ENCODE measurements around the gene MAP3K13. TPM values are rescaled to one million over a fixed set of nuclear protein-coding genes. Genes with fewer than 3 reads are reported as not detected.
A peak's percentile ranks its signal among the peaks of the same experiment; 100 is the strongest.

MAP3K13 gene
- total and polyA plus RNA-seq, 10 of the 15 experiments (the other 5 are each of a cell fraction or from before 2014, with no cell fraction given), result 10.5 to 70.8 (median 26.8) TPM

DNA sequence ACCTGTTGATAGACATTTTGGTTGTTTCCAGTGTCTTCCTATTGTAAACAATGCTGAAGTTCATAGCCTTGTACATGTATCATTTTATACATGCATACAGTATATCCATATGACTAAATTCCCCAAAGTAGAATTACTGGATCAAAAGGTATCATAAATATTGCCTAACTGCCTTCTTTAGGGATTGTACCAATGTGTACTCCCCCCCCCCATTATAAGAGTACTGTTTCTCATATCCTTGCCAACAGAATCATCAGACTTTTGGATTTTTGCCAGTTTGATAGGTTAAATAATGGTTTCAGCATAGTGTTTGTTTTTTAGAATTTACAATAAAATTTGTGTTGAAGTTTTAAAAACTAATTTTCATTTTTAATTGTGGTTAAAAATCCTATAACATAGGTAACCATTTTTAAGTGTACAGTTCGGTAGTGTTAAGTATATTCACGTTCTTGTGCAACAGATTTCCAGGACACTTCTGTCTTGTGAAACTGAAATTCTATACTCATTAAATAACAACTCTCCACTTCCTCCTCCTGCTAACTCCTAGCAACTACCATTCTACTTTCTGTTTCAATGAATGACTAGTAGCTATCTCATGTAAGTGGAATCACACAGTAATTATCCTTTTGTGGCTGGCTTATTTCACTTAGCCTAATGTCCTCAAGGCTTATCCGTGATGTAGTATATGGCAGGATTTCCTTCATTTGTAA is 30.8 kb upstream of the MAP3K13 start (continued):
- TF ChIP-seq NFIC (IDR thresholded peaks at IDR 0.05; ENCODE audit: low read depth, low read length), result no peak
- TF ChIP-seq POLR2A (IDR thresholded peaks at IDR 0.05; ENCODE audit: low read depth, low read length), result no peak
- TF ChIP-seq ZZZ3 (IDR thresholded peaks at IDR 0.05; ENCODE audit: control insufficient read depth, insufficient read length, low read depth), result no peak
- no peak for TF ChIP-seq RELA (IDR thresholded peaks at IDR 0.05; ENCODE audit: borderline replicate concordance, partially characterized antibody)
- TF ChIP-seq RFX5 (IDR thresholded peaks at IDR 0.05; ENCODE audit: low read depth, low read length), result no peak
- TF ChIP-seq CBFB (IDR thresholded peaks at IDR 0.05; ENCODE audit: low read depth), result no peak
- no peak for TF ChIP-seq JUNB (IDR thresholded peaks at IDR 0.05)
- TF ChIP-seq ZNF24 (IDR thresholded peaks at IDR 0.05), result no peak
- no peak for TF ChIP-seq NR2F1 (conservative IDR thresholded peaks at IDR 0.05)
- no peak for TF ChIP-seq POU2F2 (IDR thresholded peaks at IDR 0.05; ENCODE audit: borderline replicate concordance, low read depth, low read length)
- TF ChIP-seq, protein P1, sequence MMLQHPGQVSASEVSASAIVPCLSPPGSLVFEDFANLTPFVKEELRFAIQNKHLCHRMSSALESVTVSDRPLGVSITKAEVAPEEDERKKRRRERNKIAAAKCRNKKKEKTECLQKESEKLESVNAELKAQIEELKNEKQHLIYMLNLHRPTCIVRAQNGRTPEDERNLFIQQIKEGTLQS (IDR thresholded peaks at IDR 0.05; ENCODE audit: borderline replicate concordance, extremely low read depth, low read depth, low read length), result no peak
- TF ChIP-seq, protein P2, sequence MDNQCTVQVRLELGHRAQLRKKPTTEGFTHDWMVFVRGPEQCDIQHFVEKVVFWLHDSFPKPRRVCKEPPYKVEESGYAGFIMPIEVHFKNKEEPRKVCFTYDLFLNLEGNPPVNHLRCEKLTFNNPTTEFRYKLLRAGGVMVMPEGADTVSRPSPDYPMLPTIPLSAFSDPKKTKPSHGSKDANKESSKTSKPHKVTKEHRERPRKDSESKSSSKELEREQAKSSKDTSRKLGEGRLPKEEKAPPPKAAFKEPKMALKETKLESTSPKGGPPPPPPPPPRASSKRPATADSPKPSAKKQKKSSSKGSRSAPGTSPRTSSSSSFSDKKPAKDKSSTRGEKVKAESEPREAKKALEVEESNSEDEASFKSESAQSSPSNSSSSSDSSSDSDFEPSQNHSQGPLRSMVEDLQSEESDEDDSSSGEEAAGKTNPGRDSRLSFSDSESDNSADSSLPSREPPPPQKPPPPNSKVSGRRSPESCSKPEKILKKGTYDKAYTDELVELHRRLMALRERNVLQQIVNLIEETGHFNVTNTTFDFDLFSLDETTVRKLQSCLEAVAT (IDR thresholded peaks at IDR 0.05), result peak; percentile 59; the same call in 1 of the 2 replicates
- no peak for TF ChIP-seq USF1 (IDR thresholded peaks at IDR 0.05; ENCODE audit: borderline replicate concordance, extremely low read length, insufficient read depth, low read depth, low read length)
- TF ChIP-seq MEF2A (IDR thresholded peaks at IDR 0.05; ENCODE audit: insufficient read depth, low read depth, low read length), result no peak
- TF ChIP-seq SREBF1 (IDR thresholded peaks at IDR 0.05; ENCODE audit: low read length), result no peak
- TF ChIP-seq SPI1 (IDR thresholded peaks at IDR 0.05; ENCODE audit: borderline replicate concordance, insufficient read depth, low read depth, low read length), result peak; percentile 83
- TF ChIP-seq, protein P3, sequence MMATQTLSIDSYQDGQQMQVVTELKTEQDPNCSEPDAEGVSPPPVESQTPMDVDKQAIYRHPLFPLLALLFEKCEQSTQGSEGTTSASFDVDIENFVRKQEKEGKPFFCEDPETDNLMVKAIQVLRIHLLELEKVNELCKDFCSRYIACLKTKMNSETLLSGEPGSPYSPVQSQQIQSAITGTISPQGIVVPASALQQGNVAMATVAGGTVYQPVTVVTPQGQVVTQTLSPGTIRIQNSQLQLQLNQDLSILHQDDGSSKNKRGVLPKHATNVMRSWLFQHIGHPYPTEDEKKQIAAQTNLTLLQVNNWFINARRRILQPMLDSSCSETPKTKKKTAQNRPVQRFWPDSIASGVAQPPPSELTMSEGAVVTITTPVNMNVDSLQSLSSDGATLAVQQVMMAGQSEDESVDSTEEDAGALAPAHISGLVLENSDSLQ (IDR thresholded peaks at IDR 0.05), result no peak
- TF ChIP-seq, protein P4, sequence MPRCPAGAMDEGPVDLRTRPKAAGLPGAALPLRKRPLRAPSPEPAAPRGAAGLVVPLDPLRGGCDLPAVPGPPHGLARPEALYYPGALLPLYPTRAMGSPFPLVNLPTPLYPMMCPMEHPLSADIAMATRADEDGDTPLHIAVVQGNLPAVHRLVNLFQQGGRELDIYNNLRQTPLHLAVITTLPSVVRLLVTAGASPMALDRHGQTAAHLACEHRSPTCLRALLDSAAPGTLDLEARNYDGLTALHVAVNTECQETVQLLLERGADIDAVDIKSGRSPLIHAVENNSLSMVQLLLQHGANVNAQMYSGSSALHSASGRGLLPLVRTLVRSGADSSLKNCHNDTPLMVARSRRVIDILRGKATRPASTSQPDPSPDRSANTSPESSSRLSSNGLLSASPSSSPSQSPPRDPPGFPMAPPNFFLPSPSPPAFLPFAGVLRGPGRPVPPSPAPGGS (IDR thresholded peaks at IDR 0.05; ENCODE audit: borderline replicate concordance, insufficient read depth, low read depth, low read length, poor library complexity, severe bottlenecking), result no peak
- TF ChIP-seq NFYB (IDR thresholded peaks at IDR 0.05; ENCODE audit: insufficient read depth, low read depth, low read length), result no peak
- no peak for TF ChIP-seq NFXL1 (IDR thresholded peaks at IDR 0.05; ENCODE audit: borderline replicate concordance)
- TF ChIP-seq IKZF2 (IDR thresholded peaks at IDR 0.05), result peak; percentile 85 to 90
- TF ChIP-seq SUPT20H (IDR thresholded peaks at IDR 0.05; ENCODE audit: borderline replicate concordance, control insufficient read depth, low read depth, low read length), result no peak
- TF ChIP-seq BACH1 (IDR thresholded peaks at IDR 0.05; ENCODE audit: borderline replicate concordance), result peak; percentile 54; the same call in 1 of the 2 replicates
- TF ChIP-seq ASH2L (IDR thresholded peaks at IDR 0.05; ENCODE audit: borderline replicate concordance, low read depth), result no peak

Measured in GM12878 (cell line).